Measurements from ENCODE around the gene PRKD2. TPM values are rescaled to one million over a fixed set of nuclear protein-coding genes. Genes with fewer than 3 reads are reported as not detected.

The PRKD2 gene
- polyA plus RNA-seq, 3 donors: 6.5 to 46.9 (median 8.1) TPM

DNA sequence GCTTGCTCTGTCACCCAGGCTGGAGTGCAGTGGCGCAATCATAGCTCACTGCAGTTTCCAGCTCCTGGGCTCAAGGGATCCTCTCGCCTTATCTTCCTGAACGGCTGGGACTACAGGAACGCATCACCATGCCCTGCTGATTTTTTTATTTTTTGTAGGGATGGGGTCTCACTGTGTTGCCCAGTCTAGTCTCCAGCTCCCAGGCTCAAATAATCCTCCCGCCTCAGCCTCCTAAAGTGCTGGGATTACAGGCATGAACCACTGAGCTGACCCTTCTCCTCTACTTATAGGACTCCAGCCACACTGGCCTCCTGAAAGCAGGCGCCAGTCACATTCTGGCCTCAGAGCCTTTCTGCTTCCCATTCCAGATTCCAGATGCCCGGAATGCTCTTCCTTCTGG, 66.5 kb downstream of the PRKD2 start:
- Mint-ChIP-seq H3K27me3 (ENCODE audit: low read depth in 3 of 3) (peaks cover 53 to 80% (median 70%) of the 10 kb centered on the region in 3 donors), H3K36me3 (peaks cover 3 to 7% of the 10 kb centered on the region in 2 donors), H3K4me3 (peak overlapping the region in 1 of 2 donors; percentile 89), H3K27ac (no peak overlapping the region), H3K9me3 (peaks cover 6 to 28% (median 23%) of the 10 kb centered on the region in 7 donors), H3K4me1 (peaks cover 11% of the 10 kb centered on the region)
- intact Hi-C loops (cut with micrococcal nuclease): no loop called here
- Histone ChIP-seq H4K20me1 (ENCODE audit: insufficient read depth, low read length) (no peaks in the 10 kb centered on the region), H3K4me1 (ENCODE audit: control insufficient read depth in 1 of 2, insufficient read depth in 2 of 2, low read length in 2 of 2) (peaks cover 9 to 12% of the 10 kb centered on the region in 2 donors), H3K36me3 (replicated peaks in 1 of 2; ENCODE audit: control insufficient read depth in 1 of 2, insufficient read depth in 2 of 2, low read length in 2 of 2) (no peaks in the 10 kb centered on the region), H3K9ac (ENCODE audit: insufficient read depth, low read length, poor library complexity, severe bottlenecking) (no peak overlapping the region), H3K79me2 (ENCODE audit: insufficient read depth, low read length) (no peaks in the 10 kb centered on the region), H3K9me3 (replicated peaks in 1 of 2; ENCODE audit: control insufficient read depth in 1 of 2, insufficient read depth in 1 of 2, low read length in 2 of 2) (peaks cover 3 to 6% of the 10 kb centered on the region in 2 donors), H3K4me3 (replicated peaks in 1 of 3; ENCODE audit: low read depth in 2 of 3, low read length in 3 of 3) (no peak overlapping the region), H3K27ac (ENCODE audit: low read depth in 1 of 2, low read length in 2 of 2) (no peak overlapping the region), H3K27me3 (ENCODE audit: control insufficient read depth in 2 of 2, insufficient read depth in 2 of 2, low read length in 2 of 2) (peaks cover 32 to 57% of the 10 kb centered on the region in 2 donors), H3K4me2 (replicated peaks; ENCODE audit: extremely low read depth, low read length, poor library complexity, severe bottlenecking) (no peak overlapping the region), H2AFZ (ENCODE audit: insufficient read depth, low read depth, low read length, poor library complexity, severe bottlenecking) (no peak overlapping the region)
- TF ChIP-seq, protein P1, sequence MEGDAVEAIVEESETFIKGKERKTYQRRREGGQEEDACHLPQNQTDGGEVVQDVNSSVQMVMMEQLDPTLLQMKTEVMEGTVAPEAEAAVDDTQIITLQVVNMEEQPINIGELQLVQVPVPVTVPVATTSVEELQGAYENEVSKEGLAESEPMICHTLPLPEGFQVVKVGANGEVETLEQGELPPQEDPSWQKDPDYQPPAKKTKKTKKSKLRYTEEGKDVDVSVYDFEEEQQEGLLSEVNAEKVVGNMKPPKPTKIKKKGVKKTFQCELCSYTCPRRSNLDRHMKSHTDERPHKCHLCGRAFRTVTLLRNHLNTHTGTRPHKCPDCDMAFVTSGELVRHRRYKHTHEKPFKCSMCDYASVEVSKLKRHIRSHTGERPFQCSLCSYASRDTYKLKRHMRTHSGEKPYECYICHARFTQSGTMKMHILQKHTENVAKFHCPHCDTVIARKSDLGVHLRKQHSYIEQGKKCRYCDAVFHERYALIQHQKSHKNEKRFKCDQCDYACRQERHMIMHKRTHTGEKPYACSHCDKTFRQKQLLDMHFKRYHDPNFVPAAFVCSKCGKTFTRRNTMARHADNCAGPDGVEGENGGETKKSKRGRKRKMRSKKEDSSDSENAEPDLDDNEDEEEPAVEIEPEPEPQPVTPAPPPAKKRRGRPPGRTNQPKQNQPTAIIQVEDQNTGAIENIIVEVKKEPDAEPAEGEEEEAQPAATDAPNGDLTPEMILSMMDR (IDR thresholded peaks at IDR 0.05): no peak
- no peak for DNase-seq
- 95% methylated on average over 3 of the region's 7 CpGs for WGBS (ENCODE audit: insufficient coverage)

DNA sequence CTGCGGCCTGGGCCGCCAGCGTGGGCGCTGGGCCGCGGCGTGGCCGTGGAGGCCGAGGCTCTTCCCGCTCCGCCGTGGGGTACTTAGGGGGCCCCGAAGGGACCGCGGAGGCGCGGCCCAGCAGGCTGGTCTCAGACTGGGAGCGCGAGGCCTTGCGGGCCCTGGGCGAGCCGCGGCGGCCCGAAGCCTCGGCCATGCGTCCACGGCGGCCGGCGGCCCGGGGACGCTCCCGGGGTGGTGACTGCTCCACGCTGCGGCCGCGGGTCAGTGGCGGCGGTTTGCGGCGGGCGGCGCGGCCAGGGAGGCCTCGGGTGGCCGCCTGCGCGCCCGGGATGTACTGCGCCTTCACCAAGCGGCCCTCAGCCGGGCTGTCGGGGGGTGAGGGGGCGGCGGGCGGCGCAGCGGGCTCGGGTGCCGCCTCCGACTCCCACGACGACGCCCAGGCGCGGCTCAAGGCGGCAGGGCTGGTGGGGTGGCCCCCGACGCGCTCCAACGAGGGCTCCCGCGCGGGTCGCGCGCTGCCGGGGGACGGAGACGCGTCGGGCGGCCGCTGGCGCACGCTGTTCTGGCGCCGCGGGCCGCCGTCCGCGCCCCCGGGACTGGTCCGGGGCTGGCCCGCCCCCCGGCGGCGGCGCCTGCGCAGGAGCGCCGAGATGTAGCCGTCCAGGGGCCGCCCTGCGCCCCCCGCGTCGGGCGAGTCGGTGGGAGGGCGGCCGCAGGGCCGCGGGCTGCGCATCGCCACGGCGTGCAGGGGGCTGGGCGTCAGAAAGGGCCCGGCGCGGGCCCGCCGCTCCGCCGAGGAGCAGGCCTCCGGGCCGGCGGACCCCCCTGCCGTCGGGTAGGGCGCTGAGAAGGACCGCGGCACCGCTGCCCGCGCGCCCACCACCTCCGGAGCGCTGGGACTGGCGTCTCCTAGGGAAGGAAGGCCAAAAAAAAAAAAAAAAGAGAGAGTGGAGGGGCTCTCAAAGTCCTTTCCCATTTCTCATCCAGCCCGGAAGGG, 67.7 kb downstream of the PRKD2 start:
- Mint-ChIP-seq H3K36me3 (peaks cover 3 to 7% of the 10 kb centered on the region in 2 donors), H3K4me1 (peaks cover 9% of the 10 kb centered on the region), H3K27ac (no peak overlapping the region), H3K4me3 (peak overlapping the region in 1 of 2 donors; percentile 89), H3K27me3 (ENCODE audit: low read depth in 3 of 3) (peaks cover 63 to 80% (median 74%) of the 10 kb centered on the region in 3 donors), H3K9me3 (peaks cover 6 to 28% (median 23%) of the 10 kb centered on the region in 7 donors)
- intact Hi-C loops (cut with micrococcal nuclease): no loop called here
- Histone ChIP-seq H2AFZ (ENCODE audit: insufficient read depth, low read depth, low read length, poor library complexity, severe bottlenecking) (no peak overlapping the region), H3K36me3 (replicated peaks in 1 of 2; ENCODE audit: control insufficient read depth in 1 of 2, insufficient read depth in 2 of 2, low read length in 2 of 2) (no peaks in the 10 kb centered on the region), H3K4me2 (replicated peaks; ENCODE audit: extremely low read depth, low read length, poor library complexity, severe bottlenecking) (no peak overlapping the region), H3K9me3 (replicated peaks in 1 of 2; ENCODE audit: control insufficient read depth in 1 of 2, insufficient read depth in 1 of 2, low read length in 2 of 2) (peaks cover 3 to 6% of the 10 kb centered on the region in 2 donors), H3K4me1 (ENCODE audit: control insufficient read depth in 1 of 2, insufficient read depth in 2 of 2, low read length in 2 of 2) (peaks cover 9 to 12% of the 10 kb centered on the region in 2 donors), H3K4me3 (replicated peaks in 1 of 3; ENCODE audit: low read depth in 2 of 3, low read length in 3 of 3) (no peak overlapping the region), H3K27ac (ENCODE audit: low read depth in 1 of 2, low read length in 2 of 2) (no peak overlapping the region), H4K20me1 (ENCODE audit: insufficient read depth, low read length) (no peaks in the 10 kb centered on the region), H3K27me3 (ENCODE audit: control insufficient read depth in 2 of 2, insufficient read depth in 2 of 2, low read length in 2 of 2) (peaks cover 35 to 56% of the 10 kb centered on the region in 2 donors), H3K9ac (ENCODE audit: insufficient read depth, low read length, poor library complexity, severe bottlenecking) (no peak overlapping the region), H3K79me2 (ENCODE audit: insufficient read depth, low read length) (no peaks in the 10 kb centered on the region)
- TF ChIP-seq, protein P1 (IDR thresholded peaks at IDR 0.05): no peak
- no peak for DNase-seq
- WGBS (ENCODE audit: insufficient coverage): 18% methylated on average over 134 of the region's 144 CpGs
